HTR-8/SVneo (cell line): ENCODE measurements around the gene BIRC6.

Source experiments
- DNase-seq: peaks from one replicate; pipeline ENCODE4 v3.0.0; 2011; ENCODE audit warnings: low spot score, mixed read lengths; ENCODE audit not compliant: insufficient read length
- FAIRE-seq: peaks from 2 replicates; lab custom pipeline; 2011; peaks lifted over from hg19 to GRCh38; lab: Jason Lieb, UNC

BIRC6 gene

DNA sequence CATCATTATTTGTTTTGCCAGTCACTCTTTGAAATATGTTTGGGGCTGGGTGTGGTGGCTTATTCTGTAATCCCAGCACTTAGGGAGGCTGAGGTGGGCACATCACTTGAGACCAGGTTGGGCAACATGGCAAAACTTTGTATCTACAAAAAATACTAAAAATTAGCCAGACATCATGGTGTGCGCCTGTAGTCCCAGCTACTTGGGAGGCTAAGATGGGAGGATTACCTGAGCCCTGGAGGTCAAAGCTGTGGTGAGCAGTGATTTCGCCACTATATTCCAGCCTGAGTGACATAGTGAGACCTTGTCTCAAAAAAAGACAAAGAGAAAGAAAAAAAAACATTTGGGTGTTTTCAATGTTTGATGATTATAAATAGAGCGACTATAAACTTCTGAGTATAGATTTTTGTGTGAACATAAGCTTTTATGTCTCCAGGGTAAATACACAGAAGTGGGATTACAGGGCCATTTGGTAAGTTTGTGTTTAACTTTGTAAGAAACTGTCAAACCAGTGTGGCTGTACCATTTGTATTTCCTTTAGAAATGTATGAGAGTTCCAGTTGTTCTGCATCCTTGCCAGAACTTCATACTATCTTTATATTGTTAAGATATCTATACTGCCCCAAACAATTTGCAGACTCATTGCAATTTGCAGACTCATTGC, 15.8 kb downstream of the BIRC6 start:
- no peak for FAIRE-seq

DNA sequence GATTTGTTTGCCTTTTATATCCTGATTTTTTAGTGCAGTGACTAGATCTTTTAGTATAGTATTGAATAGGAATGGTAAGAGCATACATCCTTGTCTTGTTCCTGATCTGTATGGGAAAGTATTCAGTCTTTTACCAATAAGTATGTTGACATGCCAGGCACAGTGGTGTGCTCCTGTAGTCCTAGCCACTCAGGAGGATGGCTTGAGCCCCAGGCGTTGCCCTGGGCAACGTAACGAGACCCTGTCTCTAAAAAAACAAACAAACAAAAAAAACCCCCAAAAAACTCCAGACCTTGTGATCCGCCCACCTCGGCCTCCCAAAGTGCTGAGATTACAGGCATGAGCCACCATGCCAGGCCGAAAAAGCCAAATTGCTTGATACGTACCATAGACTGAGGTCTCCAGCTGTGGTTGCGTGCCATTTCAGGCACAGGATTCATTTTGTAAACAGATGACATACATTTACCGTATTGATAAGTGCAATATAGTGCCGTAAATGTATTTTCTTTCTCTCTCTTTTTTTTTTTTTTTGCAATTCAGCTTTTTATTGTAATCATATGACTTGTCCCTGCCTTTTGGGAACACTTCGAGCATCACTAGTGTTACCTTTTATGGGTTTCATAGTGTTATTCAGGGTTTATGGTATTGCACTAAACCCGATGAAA, 18.5 kb downstream of the BIRC6 start:
- DNase-seq (no peak), FAIRE-seq (no peak)

More for the DNA sequence above, 15.8 kb downstream of the BIRC6 start:
- DNase-seq = no peak

DNA sequence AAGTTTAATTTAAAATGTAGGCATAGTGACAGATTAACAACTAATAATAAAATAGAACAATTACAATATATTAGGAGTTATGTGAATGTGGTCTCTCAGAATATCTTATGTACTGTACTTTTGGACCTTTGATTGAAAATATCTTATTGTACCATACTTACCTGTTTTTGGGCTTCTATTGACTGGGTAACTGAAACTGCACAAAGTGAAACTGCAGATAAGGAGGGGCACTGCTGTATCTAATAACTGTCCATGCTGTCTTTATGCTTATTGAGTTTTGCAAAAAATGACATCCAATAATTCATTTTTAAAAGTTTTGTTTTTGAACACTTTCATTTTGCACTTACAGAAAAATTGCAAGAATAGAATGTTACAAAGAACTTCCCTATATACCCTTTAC, 19.9 kb downstream of the BIRC6 start:
- no peak for DNase-seq
- no peak for FAIRE-seq

DNA sequence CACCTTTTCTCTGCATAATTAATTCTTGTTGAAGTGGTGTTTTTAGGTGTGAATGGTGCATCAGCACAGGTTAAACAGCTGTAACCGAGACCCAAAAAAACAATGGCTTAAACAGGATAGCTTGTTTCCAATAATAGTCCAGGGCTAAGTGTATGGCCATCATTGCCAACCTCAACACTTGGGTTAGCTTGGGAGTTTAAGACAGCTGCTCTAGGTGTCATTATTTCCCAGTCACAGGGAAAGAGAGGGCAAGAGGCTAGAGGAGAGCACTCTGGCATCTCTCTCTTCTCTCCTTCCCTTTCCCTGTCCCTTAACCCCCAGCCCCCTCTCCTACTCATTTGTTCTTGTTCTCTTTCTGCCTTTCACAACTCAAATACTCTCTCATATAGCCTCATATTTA, 21.1 kb downstream of the BIRC6 start:
- DNase-seq = no peak
- no peak for FAIRE-seq

DNA sequence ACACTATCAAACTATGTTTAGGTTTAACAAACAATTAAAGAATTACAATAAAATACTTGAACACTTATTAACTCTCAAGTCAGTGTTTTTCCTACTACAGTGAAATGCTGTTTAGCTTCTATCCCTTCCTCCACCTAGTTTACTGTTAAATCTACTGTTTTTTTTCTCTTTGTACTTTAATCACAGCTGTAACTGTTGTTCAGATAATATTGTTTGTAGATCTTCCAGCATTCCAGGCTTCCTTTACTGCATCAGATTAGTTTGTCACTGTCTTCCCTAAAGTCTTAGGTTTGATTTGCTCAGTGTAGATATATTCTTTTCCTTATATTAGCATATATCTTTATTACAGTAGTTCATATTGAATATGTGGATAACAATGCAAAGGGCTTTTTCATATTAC, 22.5 kb downstream of the BIRC6 start:
- DNase-seq (no peak), FAIRE-seq (no peak)

DNA sequence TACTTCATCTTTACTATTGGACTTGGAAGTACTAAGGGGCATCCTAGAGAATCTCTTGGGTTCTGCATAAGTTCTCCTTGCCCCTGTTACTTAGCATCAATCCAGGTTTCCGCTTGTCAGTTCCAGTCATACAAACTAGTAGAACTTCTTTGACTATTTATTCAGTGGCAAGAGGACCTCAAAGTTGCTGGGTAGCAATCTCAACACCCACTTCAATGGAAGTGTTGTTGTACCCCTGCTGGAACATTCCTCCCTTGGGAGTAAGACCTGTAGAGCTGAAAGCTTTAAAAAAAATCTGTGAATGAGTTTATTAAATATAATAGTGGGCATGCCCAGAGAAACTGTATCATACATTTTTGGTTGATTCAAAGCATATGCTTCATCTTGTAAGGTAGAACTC, 27.0 kb downstream of the BIRC6 start:
- FAIRE-seq (no peak), DNase-seq (no peak)

DNA sequence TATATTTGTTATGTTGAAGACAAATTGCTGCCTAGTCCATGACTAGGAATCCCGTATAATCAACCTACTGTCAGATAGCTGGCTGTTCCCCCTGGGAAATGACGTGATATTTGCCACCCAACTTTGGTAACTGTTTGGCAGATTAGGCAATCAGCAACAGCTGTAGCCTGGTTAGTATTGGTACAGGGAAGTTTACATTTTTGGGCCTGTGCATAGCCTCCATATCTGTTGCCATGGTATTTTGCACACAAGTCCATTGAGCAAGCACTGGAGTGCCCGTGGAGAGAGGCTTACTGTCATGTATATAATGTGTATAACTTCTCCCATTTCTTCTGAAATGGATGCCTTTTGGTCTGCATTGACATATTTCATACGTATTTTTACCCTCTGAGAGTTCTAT, 27.7 kb downstream of the BIRC6 start:
- no peak for FAIRE-seq

DNA sequence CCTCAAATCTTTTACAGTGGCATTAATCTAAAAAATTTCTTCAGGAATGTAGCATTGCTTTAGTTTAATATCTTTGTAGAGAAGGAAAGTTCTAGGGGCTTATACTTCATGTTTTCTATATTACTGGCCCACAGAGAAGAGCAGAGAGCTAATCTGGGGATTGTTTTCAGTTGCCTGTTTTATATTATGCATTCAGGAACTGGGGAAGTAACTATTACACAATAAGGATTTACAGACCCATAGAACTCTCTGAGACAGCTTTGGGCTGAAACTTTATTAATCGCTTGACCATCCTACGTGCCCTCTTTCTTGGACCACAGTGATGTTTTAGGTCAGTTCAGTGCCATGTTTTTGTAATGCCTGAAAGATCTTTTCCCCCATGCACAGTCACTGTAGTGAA, 29.9 kb downstream of the BIRC6 start:
- FAIRE-seq = no peak
- no peak for DNase-seq

More for the DNA sequence above, 27.7 kb downstream of the BIRC6 start:
- no peak for DNase-seq

DNA sequence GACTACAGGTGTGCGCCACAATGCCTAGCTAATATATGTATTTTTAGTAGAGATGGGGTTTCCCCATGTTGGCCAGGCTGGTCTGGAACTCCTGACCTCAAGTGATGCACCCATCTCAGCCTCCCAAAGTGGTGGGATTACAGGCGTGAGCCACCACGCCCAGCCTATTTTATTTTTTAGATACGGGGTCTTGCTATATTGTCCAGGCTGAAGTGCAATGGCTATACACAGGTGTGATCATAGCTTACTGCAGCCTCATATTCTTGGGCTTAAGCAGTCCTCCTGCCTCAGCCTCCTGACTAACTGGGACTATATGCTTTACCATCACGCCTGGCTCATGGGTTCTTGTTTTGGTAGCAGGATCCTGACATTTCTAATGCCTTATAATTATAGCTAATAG, 42.4 kb downstream of the BIRC6 start:
- FAIRE-seq (no peak), DNase-seq (no peak)

DNA sequence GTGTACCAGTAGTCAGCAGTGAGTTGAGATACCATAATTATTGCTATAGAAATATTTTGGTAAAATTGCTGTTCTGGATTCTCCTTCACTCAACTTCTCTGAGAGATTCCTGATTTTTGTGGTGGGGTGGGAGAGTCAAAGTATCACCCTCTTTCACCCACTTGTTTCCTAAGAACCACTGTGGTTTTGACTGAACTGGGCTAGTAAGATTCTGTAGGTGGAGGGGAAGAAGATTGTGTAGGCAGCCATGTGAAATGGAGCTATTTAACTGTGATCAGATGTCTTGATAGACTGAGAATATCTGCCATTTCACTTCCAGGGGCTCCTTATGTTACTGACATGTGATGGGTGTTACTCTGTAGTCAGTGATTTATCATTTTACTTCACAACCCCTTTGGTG, 45.3 kb downstream of the BIRC6 start:
- FAIRE-seq (no peak), DNase-seq (no peak)

DNA sequence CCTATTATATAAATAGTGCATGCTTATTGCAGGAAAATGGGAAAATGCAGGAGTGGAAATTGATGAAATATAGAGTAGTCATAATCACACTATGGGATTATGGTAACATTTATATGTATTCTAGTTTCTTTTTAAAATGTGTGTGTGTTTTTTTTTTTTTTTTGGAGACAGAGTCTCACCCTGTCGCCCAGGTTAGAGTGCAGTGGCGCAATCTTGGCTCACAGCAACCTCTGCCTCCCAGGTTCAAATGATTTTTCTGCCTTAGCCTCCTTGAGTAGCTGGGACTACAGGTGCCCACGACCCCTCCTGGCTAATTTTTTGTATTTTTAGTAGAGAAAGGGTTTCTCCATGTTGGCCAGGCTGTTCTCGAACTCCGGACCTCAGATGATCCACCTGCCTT, 47.0 kb downstream of the BIRC6 start:
- FAIRE-seq (no peak), DNase-seq (no peak)

DNA sequence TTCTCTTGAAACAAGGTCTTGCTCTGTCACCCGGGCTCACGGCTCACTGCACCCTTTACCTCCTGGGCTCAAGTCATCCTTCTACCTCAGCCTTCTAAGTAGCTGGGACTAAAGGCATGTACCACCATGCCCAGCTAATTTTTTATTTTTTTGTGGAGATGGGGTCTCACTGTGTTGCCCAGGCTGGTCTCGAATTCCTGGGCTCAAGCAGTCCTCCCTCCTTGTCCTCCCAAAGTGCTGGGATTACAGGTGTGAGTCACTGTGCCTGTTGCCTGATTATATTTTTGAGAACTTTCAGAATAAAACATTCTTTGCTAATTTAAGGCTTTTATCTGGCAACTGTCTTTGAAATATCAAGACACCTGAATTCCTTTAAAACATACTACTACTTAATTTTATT, 47.9 kb downstream of the BIRC6 start:
- DNase-seq = no peak
- no peak for FAIRE-seq

DNA sequence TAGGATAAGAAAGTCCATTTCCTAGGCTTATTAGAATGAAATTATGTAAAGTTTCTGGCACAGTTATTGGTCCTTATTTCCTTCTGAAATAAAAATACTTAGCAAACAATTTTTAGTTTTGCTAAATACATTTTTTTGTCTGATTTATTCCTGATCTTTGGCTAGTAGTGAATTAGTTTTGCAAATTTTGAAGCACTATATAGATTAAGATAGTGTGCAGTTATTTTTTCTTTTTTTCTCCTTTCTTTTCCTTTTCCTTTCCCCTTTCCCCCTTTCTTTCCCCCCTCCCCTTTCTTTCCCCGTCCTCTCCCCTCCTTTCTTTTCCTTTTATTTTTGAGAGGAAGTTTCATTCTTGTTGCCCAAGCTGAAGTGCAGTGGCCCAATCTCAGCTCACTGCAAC, 59.7 kb downstream of the BIRC6 start:
- FAIRE-seq (no peak), DNase-seq (no peak)

DNA sequence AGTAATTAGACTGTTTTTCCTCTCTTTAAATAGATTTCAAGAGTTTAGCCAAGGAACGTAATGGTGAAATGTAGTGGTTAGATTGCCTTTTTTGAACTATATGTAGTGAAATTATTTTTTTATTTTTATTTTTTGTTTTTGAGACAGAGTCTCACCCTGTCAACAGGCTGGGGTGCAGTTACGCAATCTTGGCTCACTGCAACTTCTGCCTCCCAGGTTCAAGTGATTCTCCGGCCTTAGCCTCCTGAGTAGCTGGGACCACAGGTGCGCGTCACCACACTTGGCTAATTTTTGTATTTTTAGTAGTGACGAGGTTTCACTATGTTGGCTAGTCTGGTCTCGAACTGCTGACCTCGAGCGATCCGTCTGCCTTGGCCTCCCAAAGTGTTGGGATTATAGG, 60.8 kb downstream of the BIRC6 start:
- FAIRE-seq (no peak), DNase-seq (no peak)

DNA sequence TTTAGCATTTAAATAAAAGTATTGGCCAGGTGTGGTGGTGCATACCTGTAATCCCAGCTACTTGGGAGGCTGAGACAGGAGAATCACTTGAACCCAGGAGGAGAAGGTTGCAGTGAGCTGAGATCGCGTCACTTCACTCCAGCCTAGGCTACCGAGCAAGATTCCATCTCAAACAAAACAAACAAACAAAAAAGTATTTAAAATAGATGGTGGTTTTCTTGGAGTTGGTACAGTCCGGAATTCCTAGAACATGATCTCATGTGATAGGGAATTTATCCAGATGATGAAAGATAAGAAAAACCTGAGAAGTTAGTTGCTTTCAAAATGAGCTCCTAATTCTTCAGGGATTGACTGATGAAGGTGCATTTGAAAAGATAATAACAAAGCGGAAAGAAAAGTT, 62.0 kb downstream of the BIRC6 start:
- no peak for FAIRE-seq
- DNase-seq = no peak

DNA sequence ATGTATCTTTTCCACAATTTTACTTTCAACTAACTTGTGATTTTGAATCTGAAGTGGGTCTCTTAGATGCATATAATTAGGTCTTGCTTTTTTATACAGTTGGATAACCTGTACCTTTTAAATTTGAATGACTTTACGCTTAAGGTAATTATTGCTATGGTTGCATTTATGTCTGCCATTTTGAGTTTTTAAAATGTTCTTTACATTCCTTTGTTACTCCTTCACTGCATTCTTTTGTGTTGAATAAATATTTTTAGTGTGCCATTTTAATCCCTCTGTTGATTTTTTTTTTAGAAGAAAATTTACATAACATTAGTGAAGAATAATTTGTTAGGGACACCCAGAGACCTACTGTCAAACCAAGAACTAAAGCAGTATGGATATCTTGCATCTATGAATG, 65.3 kb downstream of the BIRC6 start:
- DNase-seq = no peak
- no peak for FAIRE-seq

DNA sequence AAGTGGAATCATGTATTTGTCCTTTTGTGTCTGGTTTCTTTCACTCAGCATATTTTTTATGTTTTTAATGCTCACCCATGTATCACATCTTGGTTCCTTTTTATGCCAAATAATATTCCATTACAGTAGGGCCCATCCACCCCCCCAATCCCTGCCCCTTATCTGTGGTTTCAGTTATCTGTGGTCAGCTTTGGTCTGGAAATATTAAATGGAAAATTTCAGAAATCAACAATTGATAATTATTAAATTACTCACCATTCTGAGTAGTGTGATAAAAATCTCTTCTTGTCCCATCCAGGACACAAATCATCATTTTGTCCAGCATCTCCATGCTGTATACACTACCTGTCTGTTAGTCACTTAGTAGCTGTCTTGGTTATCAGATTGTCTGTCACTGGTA, 66.7 kb downstream of the BIRC6 start:
- FAIRE-seq (no peak), DNase-seq (no peak)

DNA sequence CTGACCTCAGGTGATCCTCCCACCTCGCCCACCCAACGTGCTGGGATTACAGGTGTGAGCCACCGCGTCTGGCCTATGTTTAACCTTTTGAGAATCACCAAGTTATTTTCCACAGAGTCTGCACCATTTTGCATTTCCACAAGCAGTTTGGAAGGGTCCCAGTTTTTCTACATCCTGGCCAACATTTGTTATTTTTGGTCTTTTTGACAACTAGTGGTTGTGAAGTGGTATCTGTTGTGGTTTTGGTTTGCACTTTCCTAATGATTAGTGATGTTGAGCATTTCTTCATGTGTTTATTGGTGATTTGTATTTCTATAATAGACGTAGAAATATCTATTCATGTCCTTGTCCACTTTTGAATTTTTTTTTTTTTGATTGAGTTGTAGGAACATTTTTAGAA, 67.9 kb downstream of the BIRC6 start:
- FAIRE-seq = no peak
- no peak for DNase-seq

DNA sequence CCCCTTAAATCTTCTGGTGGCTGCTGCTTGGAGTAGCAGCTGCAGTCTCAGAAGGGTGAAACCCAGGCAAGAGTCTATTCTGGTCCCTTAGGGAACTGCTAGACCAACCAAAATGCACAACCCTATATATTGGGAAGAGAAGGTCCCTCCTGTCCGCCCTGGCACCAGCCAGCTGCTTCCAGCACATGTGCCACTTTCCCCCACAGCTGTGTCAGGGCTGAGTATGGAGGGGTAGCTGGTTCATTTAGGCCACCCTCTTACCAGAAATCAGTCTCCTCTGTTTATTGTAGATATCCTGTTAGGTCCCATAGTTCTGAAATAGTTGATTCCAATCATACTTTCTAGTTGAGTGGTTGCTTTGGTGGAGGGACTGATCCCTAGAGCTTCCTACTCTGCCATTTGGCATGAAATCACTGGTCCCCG, 68.9 kb downstream of the BIRC6 start:
- no peak for DNase-seq
- FAIRE-seq = peak; percentile 4

DNA sequence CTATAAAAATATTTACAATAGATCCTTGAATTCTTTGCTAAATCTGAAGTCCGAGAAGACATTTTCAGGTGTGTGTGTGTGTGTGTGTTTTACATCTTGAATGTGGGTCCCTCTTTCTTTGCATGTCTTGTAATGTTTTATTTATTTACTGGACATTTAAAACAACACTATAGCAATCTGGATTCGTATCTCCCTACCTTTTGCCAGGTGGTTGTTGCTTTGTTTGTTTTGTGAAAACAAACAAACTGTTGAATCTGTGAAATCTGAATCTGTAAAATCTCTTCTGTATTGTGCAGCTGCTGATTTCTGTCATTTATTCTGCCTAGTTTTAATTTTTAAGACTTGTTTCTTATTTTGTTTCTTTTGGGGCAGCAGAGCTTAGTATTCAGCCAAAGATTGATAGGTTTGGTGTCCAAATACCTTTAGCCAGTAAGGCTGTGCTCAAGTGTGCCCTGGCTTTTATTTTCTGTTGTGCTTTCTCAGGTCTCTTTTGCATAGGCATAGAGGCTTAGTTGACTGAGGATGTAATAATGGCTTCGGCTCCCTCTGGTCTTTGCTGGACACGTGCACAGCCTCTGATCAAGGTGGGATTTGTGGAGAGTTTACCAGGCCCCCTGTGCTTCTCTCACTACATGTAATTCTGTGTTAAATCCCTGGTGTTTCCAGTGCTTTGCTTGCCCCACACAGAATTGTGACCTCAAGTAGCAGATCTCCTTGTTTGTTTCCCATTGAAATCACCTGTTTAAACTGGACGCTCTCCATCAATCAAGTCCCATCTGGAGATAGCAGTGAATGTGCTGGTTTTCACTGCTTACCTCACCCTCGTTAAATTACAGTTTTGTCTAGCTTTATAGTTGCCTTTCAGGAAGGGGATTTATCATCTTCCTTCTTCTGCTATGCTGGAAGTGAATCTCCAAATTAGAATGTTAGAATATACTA, 71.1 kb downstream of the BIRC6 start:
- FAIRE-seq (no peak), DNase-seq (no peak)

DNA sequence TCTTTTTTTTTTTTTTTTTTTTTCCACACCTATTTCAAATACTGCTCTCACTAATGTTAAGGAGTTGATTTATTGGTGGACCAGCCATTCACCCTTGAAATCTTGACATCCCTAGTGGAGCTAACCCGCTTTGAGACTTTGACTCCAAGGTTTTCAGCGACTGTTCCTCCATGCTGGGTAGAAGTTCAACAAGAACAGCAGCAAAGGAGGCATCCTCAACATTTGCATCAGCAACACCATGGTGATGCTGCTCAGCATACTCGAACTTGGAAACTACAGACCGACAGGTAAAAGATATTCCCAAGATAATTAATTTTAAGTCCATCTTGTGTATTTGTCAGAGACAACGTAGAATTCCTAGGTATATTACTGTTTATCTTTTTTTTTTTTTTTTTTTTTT, 74.0 kb downstream of the BIRC6 start:
- FAIRE-seq = no peak
- DNase-seq = no peak
